SK-N-SH (cell line): ENCODE measurements around the gene SCO2.
A peak's percentile ranks its signal among the peaks of the same experiment; 100 is the strongest.

Experiments
- CHD2 ChIP-seq: fragments of 150-350 bp; IDR thresholded peaks from 2 replicates; pipeline ENCODE4 v1.6.1; 2018; ENCODE audit warnings: low read length; ENCODE audit not compliant: partially characterized antibody
- CTCF ChIP-seq: fragments of 200-600 bp; sonication (generic); IDR thresholded peaks from 2 replicates; pipeline ENCODE4 v1.6.1; 2017; ENCODE audit warnings: antibody characterized with exemption, mild to moderate bottlenecking, moderate library complexity
- EZH2phosphoT487 ChIP-seq: fragments of 200-600 bp; sonication (generic); IDR thresholded peaks from 2 replicates; pipeline ENCODE4 v1.6.1; 2017; ENCODE audit warnings: low read depth, mixed run types, mild to moderate bottlenecking, antibody characterized with exemption, moderate library complexity, borderline replicate concordance
- FOSL2 ChIP-seq: IDR thresholded peaks from 2 replicates; pipeline ENCODE4 v1.4.0; 2012; ENCODE audit warnings: low read depth, mild to moderate bottlenecking, moderate library complexity, borderline replicate concordance
- FOXM1 ChIP-seq: IDR thresholded peaks from 2 replicates; pipeline ENCODE4 v1.4.0; 2012; ENCODE audit warnings: low read depth, mild to moderate bottlenecking
- MAX ChIP-seq: IDR thresholded peaks from 2 replicates; pipeline ENCODE4 v1.4.0; 2012; ENCODE audit warnings: low read depth
- POLR2AphosphoS5 ChIP-seq: IDR thresholded peaks from 2 replicates; pipeline ENCODE4 v1.6.1; 2012; ENCODE audit warnings: low read depth, low read length
- SIN3A ChIP-seq: IDR thresholded peaks from 2 replicates; pipeline ENCODE4 v1.6.1; 2012; ENCODE audit warnings: low read depth, mild to moderate bottlenecking, low read length, moderate library complexity, borderline replicate concordance

- TF ChIP-seq FOXM1 (no peak), EZH2phosphoT487 (no peak), MAX (no peak), SIN3A (no peak), CTCF (no peak), CHD2 (no peak), POLR2AphosphoS5 (peak; percentile 15; the same call in 1 of the 2 replicates), FOSL2 (no peak)
These were observed 6.2 kb upstream of the SCO2 start for GRCh38 chr22:50531546-50531961.
